Measurements from ENCODE around the gene ASB8. TPM values are rescaled to one million over a fixed set of nuclear protein-coding genes. Genes with fewer than 3 reads are reported as not detected.
"Not testable (repeated sequence)": the region's sequence is repeated elsewhere in the genome, so short reads cannot be mapped to it uniquely, and the experiment has no call there.

Gene ASB8
- total and polyA plus RNA-seq, 3 experiments from 2014 or later = 32.5 to 81.8 (median 38.1) TPM

- Mint-ChIP-seq H3K36me3 (peaks cover 0 to 12% (median 9%) of the 10 kb centered on the region in 3 donors), H3K27ac (peak overlapping the region in 2 of 8 donors; percentile 4 to 77), H3K4me3 (no peak overlapping the region), H3K27me3 (peaks cover 0 to 15% of the 10 kb centered on the region in 2 donors), H3K4me1 (peaks cover 15 to 23% (median 19%) of the 10 kb centered on the region in 3 donors), H3K9me3 (peaks cover 0 to 1% (median 0%) of the 10 kb centered on the region in 5 donors)
- DNase-seq = no peak
- CTCF ChIA-PET = no interaction called here
- no peaks in the 10 kb centered on the region for H3K36me3 ChIP-seq (ENCODE audit: insufficient read depth, low read length)
- no peaks in the 10 kb centered on the region for H3K9me3 ChIP-seq (ENCODE audit: low read length)
- no peaks in the 10 kb centered on the region for H3K27me3 ChIP-seq (ENCODE audit: insufficient read depth, low read length, poor library complexity, severe bottlenecking)
- peaks cover 4% of the 10 kb centered on the region for H3K4me1 ChIP-seq (ENCODE audit: insufficient read depth, low read length)
- H3K4me3 ChIP-seq (ENCODE audit: low read length) = no peak overlapping the region
- POLR2A ChIA-PET = no interaction called here
- no peak overlapping the region for H3K27ac ChIP-seq (ENCODE audit: low read depth, low read length)
Measured at GRCh38 chr12:48122065-48122834, 35.1 kb downstream of the ASB8 start.

DNA sequence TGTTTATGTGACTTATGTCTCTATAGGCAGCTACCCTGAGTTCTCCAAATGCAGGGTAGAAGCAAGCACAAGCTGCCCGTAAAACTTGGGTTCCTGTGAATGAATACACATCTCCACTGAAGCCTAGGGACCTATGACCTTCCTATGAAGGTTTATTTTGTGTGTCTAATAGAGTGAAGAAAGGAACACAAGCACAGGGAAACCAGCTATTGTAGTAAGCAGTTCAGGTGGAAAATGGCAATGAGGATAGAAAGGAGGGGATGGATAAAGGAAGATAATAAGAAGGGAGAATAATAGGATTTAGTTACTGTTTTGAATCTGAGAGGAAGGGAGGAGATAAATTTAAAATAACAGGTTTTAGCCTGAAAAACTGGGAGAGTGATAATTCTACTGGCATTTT is 35.8 kb downstream of the ASB8 start:
- Histone ChIP-seq H3K4me1 (ENCODE audit: insufficient read depth, low read length) (peaks cover 4% of the 10 kb centered on the region), H3K27me3 (ENCODE audit: insufficient read depth, low read length, poor library complexity, severe bottlenecking) (no peaks in the 10 kb centered on the region), H3K9me3 (ENCODE audit: low read length) (no peaks in the 10 kb centered on the region), H3K4me3 (ENCODE audit: low read length) (no peak overlapping the region), H3K27ac (ENCODE audit: low read depth, low read length) (no peak overlapping the region), H3K36me3 (ENCODE audit: insufficient read depth, low read length) (no peaks in the 10 kb centered on the region)
- no peak for DNase-seq
- Mint-ChIP-seq H3K4me1 (peaks cover 15 to 23% (median 19%) of the 10 kb centered on the region in 3 donors), H3K27me3 (peaks cover 0 to 17% of the 10 kb centered on the region in 2 donors), H3K36me3 (peaks cover 0 to 12% (median 9%) of the 10 kb centered on the region in 3 donors), H3K4me3 (no peak overlapping the region), H3K9me3 (peaks cover 0 to 1% (median 0%) of the 10 kb centered on the region in 5 donors), H3K27ac (peak overlapping the region in 1 of 8 donors; percentile 0)
- ChIA-PET POLR2A (no interaction called here), CTCF (interaction anchor here (1.2 kb wide), 1 partner anchor 16 kb away, joined by 4 read pairs; the partner anchor contains the start of gene SENP1)

GRCh38 chr12:48119834-48120195 is 37.5 kb downstream of the ASB8 start:
- Mint-ChIP-seq H3K36me3 (peaks cover 0 to 7% (median 4%) of the 10 kb centered on the region in 3 donors), H3K4me1 (peaks cover 15 to 23% (median 19%) of the 10 kb centered on the region in 3 donors), H3K27me3 (peaks cover 8 to 25% of the 10 kb centered on the region in 2 donors), H3K9me3 (peaks cover 0 to 1% (median 0%) of the 10 kb centered on the region in 5 donors), H3K4me3 (peak overlapping the region; percentile 89 to 97 (median 92)), H3K27ac (peak overlapping the region in 2 of 8 donors; percentile 57 to 71)
- no peaks in the 10 kb centered on the region for H3K36me3 ChIP-seq (ENCODE audit: insufficient read depth, low read length)
- no peak overlapping the region for H3K27ac ChIP-seq (ENCODE audit: low read depth, low read length)
- CTCF ChIA-PET = interaction anchor here (0.9 to 1.4 kb wide), 2 partner anchors 8 to 38 kb away, joined by 3 to 4 read pairs; partner anchors contain the start of gene ASB8
- no peak for DNase-seq
- no peaks in the 10 kb centered on the region for H3K9me3 ChIP-seq (ENCODE audit: low read length)
- H3K4me3 ChIP-seq (ENCODE audit: low read length) = peak overlapping the region; percentile 19
- H3K27me3 ChIP-seq (ENCODE audit: insufficient read depth, low read length, poor library complexity, severe bottlenecking) = no peaks in the 10 kb centered on the region
- peaks cover 4% of the 10 kb centered on the region for H3K4me1 ChIP-seq (ENCODE audit: insufficient read depth, low read length)
- POLR2A ChIA-PET = no interaction called here

GRCh38 chr12:48119078-48119833 is 38.1 kb downstream of the ASB8 start, which contains the start of gene PFKM:
PFKM (plus strand) TSS chr12:48119364; CDS start chr12:48122775, 3,411 bp downstream.
- Histone ChIP-seq H3K9me3 (ENCODE audit: low read length) (no peaks in the 10 kb centered on the region), H3K27ac (ENCODE audit: low read depth, low read length) (peak within 1 kb of the TSS; percentile 2), H3K27me3 (ENCODE audit: insufficient read depth, low read length, poor library complexity, severe bottlenecking) (no peaks in the 10 kb centered on the region), H3K4me3 (ENCODE audit: low read length) (peak within 1 kb of the TSS; percentile 82), H3K4me1 (ENCODE audit: insufficient read depth, low read length) (peaks cover 4% of the 10 kb centered on the region), H3K36me3 (ENCODE audit: insufficient read depth, low read length) (no peaks in the 10 kb centered on the region)
- Mint-ChIP-seq H3K27me3 (peaks cover 14 to 26% of the 10 kb centered on the region in 2 donors), H3K4me1 (peaks cover 15 to 23% (median 19%) of the 10 kb centered on the region in 3 donors), H3K4me3 (peak within 1 kb of the TSS; percentile 89 to 97 (median 92)), H3K27ac (peak within 1 kb of the TSS in 7 of 8 donors; percentile 25 to 88 (median 82)), H3K36me3 (peaks cover 0 to 6% (median 3%) of the 10 kb centered on the region in 3 donors), H3K9me3 (peaks cover 0 to 1% (median 0%) of the 10 kb centered on the region in 5 donors)
- DNase-seq = peak; percentile 18 to 72 (median 39)
- ChIA-PET POLR2A (interaction anchor here (0.9 kb wide), 1 partner anchor 12 kb away, joined by 3 read pairs; no protein-coding TSS in a partner anchor), CTCF (interaction anchor here (1.4 kb wide), 1 partner anchor 9 kb away, joined by 4 read pairs; no protein-coding TSS in a partner anchor)

DNA sequence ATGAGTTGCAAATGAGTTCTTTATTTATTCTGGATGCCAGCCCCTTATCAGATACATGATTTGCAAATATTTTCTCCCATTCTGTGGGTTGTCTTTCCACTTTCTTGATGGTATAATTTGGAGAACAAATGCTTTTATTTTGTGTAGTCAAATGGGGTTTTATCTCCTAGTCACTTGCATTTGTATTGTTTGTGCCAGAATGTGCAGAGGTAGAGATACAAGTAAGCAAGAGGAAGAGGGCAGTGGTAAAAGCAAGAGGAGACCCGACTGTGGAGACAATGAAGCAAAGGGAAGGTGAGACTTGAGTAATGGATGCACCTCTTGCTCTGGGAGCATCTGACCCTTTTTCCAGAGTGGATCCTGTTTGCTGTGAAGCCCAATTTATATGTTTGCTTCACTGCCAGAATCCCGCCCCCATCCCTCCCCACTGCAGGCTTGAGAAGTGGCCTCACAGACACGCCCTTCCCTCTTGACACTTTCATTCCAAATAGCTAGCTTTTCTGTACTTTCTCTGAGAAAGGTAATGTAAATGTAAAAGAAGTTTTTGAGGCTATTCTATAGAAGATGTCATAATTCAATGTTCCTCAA is 38.9 kb downstream of the ASB8 start:
- Histone ChIP-seq H3K4me1 (ENCODE audit: insufficient read depth, low read length) (peaks cover 4% of the 10 kb centered on the region), H3K27me3 (ENCODE audit: insufficient read depth, low read length, poor library complexity, severe bottlenecking) (no peaks in the 10 kb centered on the region), H3K36me3 (ENCODE audit: insufficient read depth, low read length) (no peaks in the 10 kb centered on the region), H3K4me3 (ENCODE audit: low read length) (no peak overlapping the region), H3K27ac (ENCODE audit: low read depth, low read length) (no peak overlapping the region), H3K9me3 (ENCODE audit: low read length) (no peaks in the 10 kb centered on the region)
- peak overlapping the region in 2 of 8 donors; percentile 25 to 82 for H3K27ac Mint-ChIP-seq
- H3K27me3 Mint-ChIP-seq = peaks cover 18 to 26% of the 10 kb centered on the region in 2 donors
- ChIA-PET POLR2A (interaction anchor here (0.9 kb wide), 1 partner anchor 11 kb away, joined by 3 read pairs; no protein-coding TSS in a partner anchor), CTCF (no interaction called here)
- H3K36me3 Mint-ChIP-seq = peaks cover 0 to 5% (median 2%) of the 10 kb centered on the region in 3 donors
- peaks cover 15 to 23% (median 19%) of the 10 kb centered on the region in 3 donors for H3K4me1 Mint-ChIP-seq
- H3K4me3 Mint-ChIP-seq = peak overlapping the region; percentile 89 to 97 (median 92)
- peaks cover 0 to 1% (median 0%) of the 10 kb centered on the region in 5 donors for H3K9me3 Mint-ChIP-seq
- DNase-seq = no peak

DNA sequence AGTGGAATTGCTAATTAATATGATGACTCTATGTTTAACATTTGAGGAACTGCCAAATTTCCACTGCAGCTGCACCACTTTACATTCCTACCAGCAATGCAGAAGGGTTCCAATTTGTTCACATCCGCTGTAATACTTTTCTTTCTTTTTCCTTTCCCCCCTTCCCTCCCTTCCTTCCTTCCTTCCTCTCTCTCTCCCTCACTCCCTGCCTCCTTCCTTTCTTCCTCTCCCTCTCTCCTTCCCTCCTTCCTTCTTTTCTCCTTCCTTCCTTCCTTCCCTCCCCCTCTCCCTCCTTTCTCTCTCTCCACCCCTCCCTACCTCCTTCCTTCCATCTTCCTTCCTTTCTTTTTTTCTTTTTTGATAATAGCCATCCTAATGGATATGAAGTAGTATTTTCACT is 41.4 kb downstream of the ASB8 start:
- Histone ChIP-seq H3K9me3 (ENCODE audit: low read length) (no peaks in the 10 kb centered on the region), H3K27me3 (ENCODE audit: insufficient read depth, low read length, poor library complexity, severe bottlenecking) (no peaks in the 10 kb centered on the region), H3K27ac (ENCODE audit: low read depth, low read length) (no peak overlapping the region), H3K4me1 (ENCODE audit: insufficient read depth, low read length) (peaks cover 4% of the 10 kb centered on the region), H3K4me3 (ENCODE audit: low read length) (no peak overlapping the region), H3K36me3 (ENCODE audit: insufficient read depth, low read length) (no peaks in the 10 kb centered on the region)
- no peaks in the 10 kb centered on the region for H3K36me3 Mint-ChIP-seq
- H3K4me1 Mint-ChIP-seq = peaks cover 15 to 23% (median 19%) of the 10 kb centered on the region in 3 donors
- H3K4me3 Mint-ChIP-seq = no peak overlapping the region
- ChIA-PET CTCF (no interaction called here), POLR2A (no interaction called here)
- DNase-seq = no peak
- H3K9me3 Mint-ChIP-seq = peaks cover 0 to 1% (median 0%) of the 10 kb centered on the region in 5 donors
- peaks cover 18 to 26% of the 10 kb centered on the region in 2 donors for H3K27me3 Mint-ChIP-seq
- H3K27ac Mint-ChIP-seq = no peak overlapping the region

DNA sequence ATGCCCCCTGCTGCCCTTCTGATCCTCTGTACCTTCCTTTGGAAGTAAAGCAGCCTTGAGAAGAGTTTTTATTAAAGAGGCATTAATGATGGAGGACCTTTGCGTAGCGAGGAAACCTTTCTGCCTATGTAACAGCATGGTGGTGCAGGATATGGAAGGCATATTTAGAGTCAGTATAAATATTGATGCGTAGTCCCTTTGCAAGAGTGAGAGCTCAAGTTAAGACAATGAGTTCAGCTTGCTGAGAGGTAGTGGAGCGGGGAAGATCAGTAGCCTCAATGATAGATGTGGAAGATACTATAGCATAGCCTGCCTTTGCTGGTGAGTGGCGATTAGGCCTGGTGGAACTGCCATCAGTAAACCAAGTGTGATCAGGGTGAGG is 46.0 kb downstream of the ASB8 start:
- not testable (repeated sequence) for H3K27ac Mint-ChIP-seq

More for the DNA sequence above, 46.0 kb downstream of the ASB8 start:
- H3K36me3 ChIP-seq (ENCODE audit: insufficient read depth, low read length); H3K27ac ChIP-seq (ENCODE audit: low read depth, low read length); H3K4me3 ChIP-seq (ENCODE audit: low read length); H3K36me3 Mint-ChIP-seq; DNase-seq; POLR2A ChIA-PET; H3K9me3 ChIP-seq (ENCODE audit: low read length); H3K27me3 ChIP-seq (ENCODE audit: insufficient read depth, low read length, poor library complexity, severe bottlenecking); H3K4me3 Mint-ChIP-seq; H3K9me3 Mint-ChIP-seq: not testable (repeated sequence)
- CTCF ChIA-PET = interaction anchor here (1.0 kb wide), 1 partner anchor 78 kb away, joined by 3 read pairs; no protein-coding TSS in a partner anchor
- Mint-ChIP-seq H3K27me3 (peaks cover 9 to 18% of the 10 kb centered on the region in 2 donors), H3K4me1 (peaks cover 13 to 25% (median 16%) of the 10 kb centered on the region in 3 donors)
- H3K4me1 ChIP-seq (ENCODE audit: insufficient read depth, low read length) = peaks cover 12% of the 10 kb centered on the region

All from CD8-positive, alpha-beta memory T cell (primary cell).